HFF-Myc (cell line): Measurements from ENCODE around the gene NFKB1.

Experiments
- DNase-seq: peaks from one replicate; pipeline ENCODE4 v3.0.0-alpha.2; 2011; ENCODE audit warnings: low read depth; ENCODE audit errors: extremely low read depth
- H3K4me3 ChIP-seq: replicated peaks from 2 replicates; pipeline ENCODE4 v1.5.1; 2011; ENCODE audit warnings: low read depth, mild to moderate bottlenecking, control low read depth, low read length
- CTCF ChIP-seq: IDR thresholded peaks from 2 replicates; pipeline ENCODE4 v1.5.1; 2012; ENCODE audit warnings: mild to moderate bottlenecking, low read depth, low read length, control low read depth; ENCODE audit errors: missing control alignments

The NFKB1 gene

DNA sequence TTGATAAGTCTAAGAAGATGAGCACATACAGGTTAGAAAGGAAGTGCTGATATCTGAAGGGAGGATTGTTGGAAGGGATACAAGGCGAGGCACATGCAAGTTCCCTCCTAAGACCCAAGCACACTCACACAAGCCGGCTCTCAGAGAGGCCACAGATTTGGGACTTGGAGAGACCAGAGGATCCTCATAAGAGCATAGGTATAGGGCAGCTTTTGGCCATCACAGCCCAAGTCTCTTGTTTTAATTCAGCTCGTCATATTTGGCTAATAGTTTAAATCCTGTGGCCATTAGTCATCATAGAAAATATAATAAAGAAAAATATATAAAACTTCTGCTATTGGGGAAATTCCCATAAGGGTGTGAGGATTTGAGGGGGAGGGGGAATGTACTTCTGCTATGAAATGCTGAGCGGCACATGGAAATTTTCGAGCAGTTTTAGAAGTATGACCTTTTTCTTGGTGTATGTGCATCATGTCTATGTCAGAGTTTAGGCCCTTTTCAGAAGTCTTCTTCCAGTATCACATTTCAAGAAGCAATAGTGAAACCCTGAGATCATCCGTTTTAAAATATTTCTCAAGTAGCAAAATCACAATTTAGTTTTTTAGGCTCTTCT is 97.7 kb downstream of the NFKB1 start:
- H3K4me3 ChIP-seq = no peak overlapping the region
- TF ChIP-seq CTCF = no peak

DNA sequence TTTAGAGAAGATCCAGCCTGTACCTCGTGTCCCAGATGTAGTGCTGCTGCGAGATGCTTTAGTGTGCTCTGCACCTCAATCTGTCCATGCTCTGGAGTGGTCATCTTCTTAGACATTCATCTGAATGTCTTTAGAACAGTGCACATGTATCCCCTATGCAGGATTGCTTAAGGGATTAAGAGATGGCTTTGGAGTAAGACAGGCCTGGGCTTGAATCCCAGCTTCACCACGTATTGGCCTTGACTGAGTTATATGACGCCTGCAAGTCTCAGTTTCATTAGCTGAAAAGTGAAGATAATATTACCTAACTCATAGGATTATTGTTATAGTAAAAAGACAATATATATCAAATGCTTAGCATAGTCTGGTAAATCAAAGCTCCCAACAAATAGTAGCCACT is 98.3 kb downstream of the NFKB1 start:
- DNase-seq = no peak
- TF ChIP-seq CTCF = no peak
- no peak overlapping the region for H3K4me3 ChIP-seq

More for the DNA sequence above, 97.7 kb downstream of the NFKB1 start:
- DNase-seq = no peak

GRCh38 chr4:102599886-102600285 is 98.7 kb downstream of the NFKB1 start:
- no peak for DNase-seq
- H3K4me3 ChIP-seq = no peak overlapping the region
- TF ChIP-seq CTCF = no peak

DNA sequence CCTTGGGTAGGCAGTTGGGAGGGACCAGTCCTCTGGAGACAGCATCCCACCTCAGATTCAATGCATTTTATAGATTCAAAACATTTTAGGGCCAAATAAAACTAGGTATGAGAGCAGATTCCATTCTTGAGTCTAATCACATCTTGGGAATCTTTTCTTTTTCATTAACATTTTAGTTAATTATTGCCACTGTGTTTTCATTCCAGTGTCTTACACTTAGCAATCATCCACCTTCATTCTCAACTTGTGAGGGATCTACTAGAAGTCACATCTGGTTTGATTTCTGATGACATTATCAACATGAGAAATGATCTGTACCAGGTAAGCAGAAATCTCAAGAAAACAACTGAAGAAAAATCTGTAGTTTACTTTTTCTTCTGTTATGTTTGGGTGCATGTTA is 99.5 kb downstream of the NFKB1 start:
- TF ChIP-seq CTCF = no peak
- DNase-seq = no peak
- no peak overlapping the region for H3K4me3 ChIP-seq

- TF ChIP-seq CTCF = no peak
- H3K4me3 ChIP-seq = no peak overlapping the region
- DNase-seq = no peak
Observed at GRCh38 chr4:102601586-102602227, 100.5 kb downstream of the NFKB1 start.

- TF ChIP-seq CTCF = no peak
Observed at GRCh38 chr4:102604222-102604940, 103.2 kb downstream of the NFKB1 start.

More at GRCh38 chr4:102604222-102604940, 103.2 kb downstream of the NFKB1 start:
- no peak overlapping the region for H3K4me3 ChIP-seq
- DNase-seq = no peak
